MM.1S (cell line): Measurements from ENCODE around the gene SMG7.

Source experiments
- DNase-seq: peaks from one replicate; pipeline ENCODE4 v3.0.0-alpha.2; 2015
- H2AFZ ChIP-seq: fragments of 300-600 bp; sonication (generic); 2 replicates; pipeline ENCODE4 v1.6.0; 2016; ENCODE audit warnings: antibody characterized with exemption, low read length
- H3F3A ChIP-seq: fragments of 300-600 bp; sonication (generic); 2 replicates; pipeline ENCODE4 v1.6.1; 2016; ENCODE audit warnings: mild to moderate bottlenecking, antibody characterized with exemption, low read length, moderate library complexity, mixed read lengths; ENCODE audit not compliant: insufficient read depth
- H3K27ac ChIP-seq: fragments of 300-600 bp; sonication (generic); 2 replicates; pipeline ENCODE4 v1.5.1; 2016; ENCODE audit warnings: mild to moderate bottlenecking, low read length
- H3K27me3 ChIP-seq: fragments of 300-600 bp; sonication (generic); replicated peaks from 2 replicates; pipeline ENCODE4 v1.6.0; 2016; ENCODE audit warnings: low read length; ENCODE audit not compliant: insufficient read depth
- H3K36me3 ChIP-seq: fragments of 300-600 bp; sonication (generic); replicated peaks from 2 replicates; pipeline ENCODE4 v1.6.1; 2016; ENCODE audit warnings: mild to moderate bottlenecking, low read length, mixed read lengths; ENCODE audit not compliant: insufficient read depth
- H3K4me1 ChIP-seq: fragments of 300-600 bp; sonication (generic); 2 replicates; pipeline ENCODE4 v1.6.1; 2016; ENCODE audit warnings: low read length, mixed read lengths
- H3K4me2 ChIP-seq: fragments of 300-600 bp; sonication (generic); 2 replicates; pipeline ENCODE4 v1.6.0; 2016; ENCODE audit warnings: low read depth, low read length
- H3K4me3 ChIP-seq: fragments of 300-600 bp; sonication (generic); 2 replicates; pipeline ENCODE4 v1.5.1; 2016; ENCODE audit warnings: low read length, mixed read lengths
- H3K79me2 ChIP-seq: fragments of 300-600 bp; sonication (generic); 2 replicates; pipeline ENCODE4 v1.6.1; 2016; ENCODE audit warnings: mixed run types, low read length, mixed read lengths
- H3K9ac ChIP-seq: fragments of 300-600 bp; sonication (generic); 2 replicates; pipeline ENCODE4 v1.6.1; 2016; ENCODE audit warnings: low read length, mixed read lengths
- H3K9me2 ChIP-seq: fragments of 300-600 bp; sonication (generic); replicated peaks from 2 replicates; pipeline ENCODE4 v1.6.1; 2016; ENCODE audit warnings: mild to moderate bottlenecking, low read length, mixed read lengths; ENCODE audit not compliant: insufficient read depth
- H3K9me3 ChIP-seq: fragments of 300-600 bp; sonication (generic); replicated peaks from 2 replicates; pipeline ENCODE4 v1.6.1; 2016; ENCODE audit warnings: mild to moderate bottlenecking, low read length, mixed read lengths; ENCODE audit not compliant: insufficient read depth
- H4K20me1 ChIP-seq: fragments of 300-600 bp; sonication (generic); 2 replicates; pipeline ENCODE4 v1.6.1; 2016; ENCODE audit warnings: mild to moderate bottlenecking, low read length, moderate library complexity, mixed read lengths; ENCODE audit not compliant: insufficient read depth
- CTCF ChIP-seq: fragments of 300-600 bp; sonication (generic); IDR thresholded peaks from 2 replicates; pipeline ENCODE4 v1.5.1; 2016; ENCODE audit warnings: antibody characterized with exemption, low read length, mixed read lengths
- EZH2 ChIP-seq: fragments of 300-600 bp; sonication (generic); optimal IDR thresholded peaks from 2 replicates; pipeline ENCODE3; 2017; ENCODE audit warnings: low read depth, mild to moderate bottlenecking, antibody characterized with exemption, low read length, mixed read lengths
- EZH2phosphoT487 ChIP-seq: fragments of 300-600 bp; sonication (generic); IDR thresholded peaks from 2 replicates; pipeline ENCODE4 v1.6.1; 2018; ENCODE audit warnings: antibody characterized with exemption, low read length

Gene SMG7

GRCh38 chr1:183546427-183546826 is 74.1 kb downstream of the SMG7 start:
- Histone ChIP-seq H2AFZ (no peak overlapping the region), H3F3A (peaks cover 7% of the 10 kb centered on the region; the same call in 1 of the 2 replicates), H3K27ac (peak overlapping the region; percentile 12; the same call in 1 of the 2 replicates), H3K4me3 (no peak overlapping the region), H3K27me3 (no peaks in the 10 kb centered on the region), H3K4me2 (peak overlapping the region; percentile 3; the same call in 1 of the 2 replicates), H3K4me1 (peaks cover 27% of the 10 kb centered on the region), H3K36me3 (peaks cover 41% of the 10 kb centered on the region), H3K79me2 (peaks cover 16% of the 10 kb centered on the region), H4K20me1 (no peaks in the 10 kb centered on the region), H3K9ac (no peak overlapping the region), H3K9me2 (no peaks in the 10 kb centered on the region), H3K9me3 (no peaks in the 10 kb centered on the region)
- TF ChIP-seq CTCF (no peak), EZH2 (no peak), EZH2phosphoT487 (no peak)
- DNase-seq: no peak

DNA sequence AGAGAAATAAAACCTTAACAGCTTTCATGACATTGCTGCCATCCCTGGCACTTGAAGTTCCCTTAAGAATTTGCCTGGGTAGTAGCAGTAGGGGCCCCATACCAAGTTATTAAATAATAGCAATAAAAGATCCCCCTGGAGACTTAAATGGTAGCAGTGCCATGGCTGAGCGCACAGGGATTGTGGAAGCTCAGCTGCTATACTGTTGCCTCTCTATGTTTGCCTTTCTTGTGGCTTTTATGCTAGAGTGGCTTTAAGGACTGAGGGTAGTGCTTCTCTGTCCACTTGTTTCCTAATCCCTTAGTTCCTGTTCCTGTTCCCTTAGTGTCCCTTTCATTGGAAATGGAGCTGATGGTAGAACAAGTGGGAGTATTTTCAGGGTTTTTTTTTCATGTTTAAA is 75.8 kb downstream of the SMG7 start:
- H3K9me3 ChIP-seq: no peaks in the 10 kb centered on the region
- peaks cover 16% of the 10 kb centered on the region for H3K79me2 ChIP-seq
- no peak for DNase-seq
- H3K9ac ChIP-seq: no peak overlapping the region
- H3K4me2 ChIP-seq: no peak overlapping the region
- TF ChIP-seq CTCF (no peak), EZH2phosphoT487 (no peak), EZH2 (no peak)
- peaks cover 15% of the 10 kb centered on the region for H3K4me1 ChIP-seq
- H4K20me1 ChIP-seq: no peaks in the 10 kb centered on the region
- H3K36me3 ChIP-seq: peaks cover 42% of the 10 kb centered on the region
- no peak overlapping the region for H3K27ac ChIP-seq
- H3K9me2 ChIP-seq: no peaks in the 10 kb centered on the region
- no peak overlapping the region for H2AFZ ChIP-seq
- H3K4me3 ChIP-seq: no peak overlapping the region
- H3K27me3 ChIP-seq: no peaks in the 10 kb centered on the region
- no peaks in the 10 kb centered on the region for H3F3A ChIP-seq

DNA sequence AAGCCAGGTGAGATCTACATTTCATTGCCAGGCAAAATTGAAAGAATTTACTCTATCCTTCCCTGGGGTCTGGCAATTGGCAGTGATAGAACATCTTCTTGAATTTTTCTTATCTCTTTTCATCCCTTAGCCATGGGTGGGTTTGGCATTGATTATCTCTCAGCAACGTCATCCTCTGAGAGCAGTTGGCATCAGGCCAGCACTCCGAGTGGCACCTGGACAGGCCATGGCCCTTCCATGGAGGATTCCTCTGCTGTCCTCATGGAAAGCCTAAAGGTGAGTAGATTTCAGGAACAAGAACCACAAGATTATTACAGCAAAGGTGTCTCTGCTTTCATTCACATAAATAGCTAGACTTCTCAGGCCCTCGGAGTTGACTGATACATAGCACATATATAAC is 78.6 kb downstream of the SMG7 start:
- Histone ChIP-seq H3K4me3 (no peak overlapping the region), H3K9ac (no peak overlapping the region), H3K9me2 (no peaks in the 10 kb centered on the region), H2AFZ (no peak overlapping the region), H3K27me3 (no peaks in the 10 kb centered on the region), H3K79me2 (peaks cover 3% of the 10 kb centered on the region; the same call in 1 of the 2 replicates), H3K36me3 (peaks cover 31% of the 10 kb centered on the region), H3K27ac (no peak overlapping the region), H3K4me1 (peaks cover 7% of the 10 kb centered on the region), H3K4me2 (no peak overlapping the region), H4K20me1 (no peaks in the 10 kb centered on the region), H3F3A (no peaks in the 10 kb centered on the region), H3K9me3 (no peaks in the 10 kb centered on the region)
- TF ChIP-seq CTCF: no peak
- no peak for TF ChIP-seq EZH2phosphoT487
- no peak for TF ChIP-seq EZH2
- DNase-seq: no peak
